Measurements from ENCODE around the gene SLC35G4.
"Not testable (repeated sequence)": the region's sequence is repeated elsewhere in the genome, so short reads cannot be mapped to it uniquely, and the experiment has no call there.

Gene SLC35G4

DNA sequence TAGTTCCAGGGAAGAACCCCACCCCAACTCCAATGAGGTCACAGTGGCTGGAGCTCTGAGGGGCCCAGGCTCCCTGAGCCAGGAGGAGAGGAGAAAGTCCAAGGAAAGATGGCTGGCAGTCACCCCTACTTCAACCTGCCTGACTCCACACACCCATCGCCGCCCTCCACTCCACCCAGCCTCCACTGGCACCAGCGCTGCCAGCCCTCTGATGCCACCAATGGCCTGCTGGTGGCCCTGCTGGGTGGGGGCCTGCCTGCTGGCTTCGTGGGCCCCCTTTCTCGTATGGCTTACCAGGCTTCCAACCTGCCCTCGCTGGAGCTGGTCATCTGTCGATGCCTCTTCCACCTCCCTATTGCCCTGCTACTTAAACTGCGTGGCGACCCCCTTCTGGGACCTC, at the start of gene SLC35G4:
TSS of gene SLC35G4 (plus strand) at position 109 of the 400 bp plus-strand sequence. CDS start at position 109, 0 bp downstream.
- DNase-seq (ENCODE audit: low read depth in 2 of 2): not testable (repeated sequence)

- no peak for DNase-seq (ENCODE audit: low read depth in 2 of 2)
These were observed 48.1 kb upstream of the SLC35G4 start for GRCh38 chr18:11561293-11561692.

GRCh38 chr18:11565716-11566115, 43.7 kb upstream of the SLC35G4 start:
- no peak for DNase-seq (ENCODE audit: low read depth in 2 of 2)

DNA sequence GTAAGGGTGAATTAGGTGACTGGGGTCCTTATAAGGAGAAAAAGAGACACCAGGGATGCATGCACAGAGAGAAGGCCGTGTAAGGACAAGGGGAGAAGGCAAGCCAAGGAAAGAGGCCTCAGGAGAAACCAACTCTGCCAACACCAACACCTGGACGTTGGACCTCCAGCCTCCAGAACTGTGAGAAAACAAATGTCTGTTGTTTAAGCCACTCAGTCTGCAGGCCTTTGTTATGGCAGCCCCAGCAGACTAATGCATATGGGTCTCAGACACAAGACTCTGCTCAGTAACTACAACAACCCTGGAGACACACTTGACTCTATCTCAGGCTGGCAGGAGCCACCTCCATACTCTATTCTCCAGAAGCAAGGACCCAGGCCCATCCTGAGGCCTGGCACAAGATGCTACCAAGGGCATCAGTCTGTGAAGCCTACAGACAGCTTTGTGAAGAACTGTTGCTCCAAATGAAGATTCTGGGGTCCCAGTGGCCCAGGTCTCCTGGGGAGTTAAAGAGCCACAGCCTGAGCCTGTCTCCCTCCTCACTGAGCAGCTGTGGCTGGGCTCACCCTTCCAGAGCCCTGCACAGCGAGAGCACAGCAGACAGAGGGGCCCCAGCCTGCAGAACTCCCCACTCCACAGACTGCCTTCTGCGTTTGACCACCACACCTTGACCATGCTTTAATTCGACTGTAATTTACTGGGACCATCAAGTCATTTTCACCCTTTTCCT, 43.0 kb upstream of the SLC35G4 start:
- DNase-seq (ENCODE audit: low read depth in 2 of 2): no peak

DNA sequence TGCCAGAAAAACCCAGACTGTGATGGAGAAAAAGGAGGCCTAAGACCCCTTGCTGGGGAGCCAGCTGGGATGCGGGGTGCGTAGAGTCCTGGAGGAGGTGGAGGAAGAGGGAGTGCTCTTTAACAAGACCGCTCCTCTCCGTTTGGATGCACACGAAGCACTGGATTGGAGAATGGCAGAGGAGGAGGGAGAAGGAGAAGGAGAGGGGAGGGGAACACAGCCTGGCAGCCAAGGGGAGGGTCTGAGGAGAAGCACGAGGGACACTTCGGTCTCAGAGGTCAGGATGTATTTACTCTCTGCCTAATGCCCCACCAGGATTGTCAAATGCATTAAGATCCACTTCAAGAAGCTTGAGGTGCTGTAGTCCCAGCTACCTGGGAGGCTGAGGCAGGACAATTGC, 42.0 kb upstream of the SLC35G4 start:
- DNase-seq (ENCODE audit: low read depth in 2 of 2): no peak

DNA sequence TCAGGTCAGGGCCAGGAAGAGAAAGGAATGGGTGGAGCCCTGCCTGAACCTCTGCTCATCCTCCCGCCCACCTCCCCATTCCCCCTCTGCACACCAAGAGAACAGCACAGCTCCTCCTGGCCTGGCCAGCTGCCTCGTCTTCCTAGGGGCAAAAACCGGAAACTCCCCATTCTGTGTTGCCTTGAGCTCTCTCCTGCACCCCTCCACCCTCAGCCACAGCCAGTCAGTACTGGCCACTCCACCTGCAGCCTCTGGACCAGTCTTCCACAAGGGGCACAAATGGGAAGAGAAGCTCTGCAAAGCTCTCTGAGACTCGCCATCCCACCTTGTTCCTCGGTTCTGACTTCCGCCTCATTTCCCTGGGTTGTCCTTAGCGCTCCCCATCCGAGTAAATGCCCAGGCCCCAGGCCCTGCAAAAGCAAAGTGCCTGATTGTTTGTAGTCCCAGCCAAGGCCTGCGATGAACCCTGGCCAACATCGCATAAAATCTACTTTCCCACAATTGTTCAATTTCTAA, 39.3 kb upstream of the SLC35G4 start:
- no peak for DNase-seq (ENCODE audit: low read depth in 2 of 2)

GRCh38 chr18:11570769-11571412, 38.5 kb upstream of the SLC35G4 start:
- DNase-seq (ENCODE audit: low read depth in 2 of 2): no peak

GRCh38 chr18:11572201-11572600, 37.2 kb upstream of the SLC35G4 start:
- no peak for DNase-seq (ENCODE audit: low read depth in 2 of 2)

- DNase-seq (ENCODE audit: low read depth in 2 of 2): no peak
These were observed 34.9 kb upstream of the SLC35G4 start for GRCh38 chr18:11574545-11574944.

DNA sequence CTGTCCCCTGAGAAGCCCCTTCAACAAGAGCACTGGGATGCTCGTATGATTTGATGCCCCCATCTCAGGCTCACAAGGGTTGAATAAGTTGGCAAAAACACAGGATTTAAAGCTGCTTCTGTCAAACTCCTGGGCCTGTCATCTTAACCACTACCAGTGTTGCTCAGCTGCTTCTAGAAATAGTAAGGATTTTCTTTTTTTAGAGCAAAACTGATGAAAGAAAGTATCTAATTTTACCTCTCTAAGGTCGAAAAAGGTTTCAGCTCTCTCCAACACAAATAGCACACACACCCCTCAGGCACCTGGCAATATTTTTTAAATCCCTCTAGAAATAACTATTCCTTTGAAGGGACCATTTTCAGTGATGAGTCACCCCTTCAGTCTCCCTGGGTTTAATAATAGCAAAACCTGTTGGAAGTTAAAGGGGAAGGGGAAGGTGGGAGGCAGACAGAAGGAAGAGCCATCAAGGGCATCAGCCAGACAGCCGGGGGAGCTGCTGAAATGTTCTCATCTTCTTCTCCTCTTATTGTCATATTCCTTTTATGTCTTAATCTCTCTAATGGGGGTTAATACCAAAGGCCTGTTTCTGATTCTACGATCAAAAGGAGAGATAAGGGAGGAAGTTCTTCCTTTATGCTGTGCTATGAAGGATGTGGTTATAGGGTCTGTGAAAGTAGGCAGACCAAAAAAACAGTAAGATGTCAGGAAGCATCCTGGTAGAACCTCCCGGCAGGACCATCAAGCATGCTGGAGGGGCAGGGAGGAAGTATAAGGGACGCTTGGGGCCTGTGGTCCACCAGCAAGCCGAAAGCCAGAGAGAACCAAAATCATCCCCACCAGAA, 31.9 kb upstream of the SLC35G4 start:
- DNase-seq (ENCODE audit: low read depth in 2 of 2): no peak

DNA sequence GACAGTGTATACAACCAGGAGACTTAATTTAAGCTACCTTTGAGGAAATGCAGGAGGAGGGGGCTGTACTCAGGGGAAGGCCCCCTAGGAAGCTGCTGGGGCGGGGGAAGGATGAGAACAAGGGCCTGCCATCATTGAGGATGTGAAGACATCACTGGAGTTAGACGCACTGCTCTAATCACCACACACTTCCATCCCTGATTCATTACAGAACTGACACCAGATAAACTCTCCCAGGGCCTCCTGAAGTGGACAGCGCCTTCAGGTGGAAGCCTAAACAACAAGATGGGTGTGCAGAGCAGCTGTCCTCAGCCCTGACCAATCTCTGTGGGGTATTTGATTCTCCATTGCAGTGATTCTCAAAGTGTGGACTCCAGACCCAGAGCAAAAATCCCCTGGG, 30.6 kb upstream of the SLC35G4 start:
- DNase-seq (ENCODE audit: low read depth in 2 of 2): no peak

GRCh38 chr18:11579916-11580315, 29.5 kb upstream of the SLC35G4 start:
- no peak for DNase-seq (ENCODE audit: low read depth in 2 of 2)

DNA sequence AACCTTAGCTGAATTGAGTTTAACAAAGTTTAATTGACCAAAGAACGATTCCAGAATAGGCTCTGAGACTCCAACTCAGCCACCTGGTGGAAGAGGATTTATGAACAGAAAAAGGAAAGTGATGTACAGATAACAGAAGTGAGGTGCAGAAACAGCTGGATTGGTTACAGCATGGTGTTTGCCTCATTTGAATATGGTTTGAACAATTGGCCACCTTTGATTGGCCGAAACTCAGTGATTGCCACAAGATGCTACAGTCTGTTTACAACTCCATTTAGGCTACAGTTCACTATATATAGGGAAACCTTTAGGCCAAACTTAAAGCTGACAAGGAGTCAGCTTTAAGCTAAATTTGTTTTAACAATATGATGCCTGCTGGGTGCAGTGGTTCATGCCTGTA, 28.1 kb upstream of the SLC35G4 start:
- DNase-seq (ENCODE audit: low read depth in 2 of 2): no peak

GRCh38 chr18:11585596-11585995, 23.8 kb upstream of the SLC35G4 start:
- DNase-seq (ENCODE audit: low read depth in 2 of 2): no peak

DNA sequence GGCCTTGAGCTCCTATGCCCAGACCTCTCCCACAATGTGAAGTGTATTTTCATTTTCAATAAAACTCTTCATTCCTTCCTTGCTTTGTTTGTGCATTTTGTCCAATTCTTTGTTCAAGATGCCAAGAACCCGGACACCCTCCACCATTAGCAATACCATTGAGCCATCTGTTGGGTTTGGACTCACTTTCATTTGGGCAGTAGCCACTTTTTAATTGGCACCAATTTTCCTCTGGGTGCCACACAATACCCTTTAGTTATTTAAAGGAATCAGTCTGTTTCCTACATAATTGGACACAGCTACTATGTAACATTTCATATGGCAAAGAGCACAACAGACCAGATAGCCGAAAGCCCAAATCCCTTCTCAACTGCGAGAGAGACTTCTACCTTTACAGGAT, 22.5 kb upstream of the SLC35G4 start:
- no peak for DNase-seq (ENCODE audit: low read depth in 2 of 2)

DNA sequence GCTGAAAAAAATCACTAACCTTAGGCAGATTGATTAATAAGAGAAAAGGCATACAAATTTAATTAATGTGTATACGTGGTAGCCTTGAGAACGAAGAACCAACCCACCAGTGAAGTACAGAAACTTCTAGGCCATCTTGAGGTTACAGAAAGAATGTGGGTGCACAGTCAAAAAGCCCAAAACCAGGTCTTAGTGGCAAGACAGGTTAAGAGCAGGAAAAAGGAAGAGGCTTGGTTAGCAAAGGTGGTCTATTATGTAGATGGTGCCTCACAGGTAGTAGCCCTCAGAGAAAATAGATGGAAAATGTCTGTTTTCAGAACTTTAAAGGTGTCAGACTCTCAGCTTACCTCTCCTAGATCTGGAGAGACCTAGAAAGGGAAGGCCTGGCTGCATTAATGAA, 22.0 kb upstream of the SLC35G4 start:
- DNase-seq (ENCODE audit: low read depth in 2 of 2): no peak

GRCh38 chr18:11587846-11588245, 21.6 kb upstream of the SLC35G4 start:
- no peak for DNase-seq (ENCODE audit: low read depth in 2 of 2)

DNA sequence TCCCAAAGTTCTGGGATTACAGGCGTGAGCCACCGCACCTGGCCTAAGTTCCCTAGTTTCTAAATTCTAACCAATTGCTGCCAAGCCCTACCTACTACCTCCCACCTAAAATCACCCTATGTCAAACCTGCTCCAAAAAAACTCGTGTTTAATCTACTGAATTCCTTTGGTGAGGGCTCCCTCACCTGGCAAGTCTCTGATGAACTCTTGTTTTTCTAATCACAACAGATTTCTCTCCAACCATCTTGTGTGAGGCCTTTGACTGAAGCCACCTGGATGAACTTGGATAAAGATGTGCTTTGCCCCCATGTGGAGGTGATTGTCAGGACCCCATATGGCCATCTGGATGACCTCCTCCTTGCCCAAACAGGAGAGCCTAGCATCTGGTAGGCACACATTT, 17.4 kb upstream of the SLC35G4 start:
- DNase-seq (ENCODE audit: low read depth in 2 of 2): no peak

DNA sequence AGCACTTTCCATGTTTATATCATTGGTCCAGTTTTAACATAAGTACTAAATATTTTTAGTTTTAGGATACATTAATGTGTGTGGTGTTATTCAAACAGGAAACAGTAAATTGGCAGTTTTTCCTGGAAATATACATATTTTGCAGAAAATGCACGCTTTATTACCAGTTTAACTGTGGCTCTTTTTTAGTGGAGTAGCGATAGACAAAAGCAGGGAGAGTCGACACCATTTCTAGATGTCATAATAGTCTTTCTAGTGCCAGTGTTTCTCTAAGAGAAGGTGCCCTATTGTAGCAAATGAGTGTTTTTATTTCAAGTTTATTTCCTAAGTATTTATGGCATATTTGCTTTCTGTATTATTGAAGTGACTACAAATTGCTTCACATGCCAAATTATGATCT, 9.1 kb upstream of the SLC35G4 start:
- DNase-seq (ENCODE audit: low read depth in 2 of 2): no peak

DNA sequence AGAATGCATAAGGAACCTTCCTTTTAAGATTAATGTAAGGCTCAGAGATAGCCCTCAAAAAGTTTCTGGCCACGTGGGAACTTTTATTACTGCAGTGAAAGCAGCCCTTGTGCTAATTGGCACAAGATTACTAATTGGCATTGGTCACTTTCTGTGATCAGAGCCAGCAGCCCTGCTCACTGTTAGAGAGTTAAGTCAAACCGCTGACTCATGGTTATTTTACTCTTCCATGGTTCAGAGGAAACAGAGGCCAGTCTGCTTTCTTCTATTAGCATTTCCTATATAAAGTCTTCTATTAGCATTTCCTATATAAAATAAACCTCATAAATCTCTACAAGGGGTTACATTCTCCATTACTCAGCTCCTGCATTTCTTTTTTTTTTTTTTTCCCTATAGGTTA, 1.5 kb upstream of the SLC35G4 start:
- DNase-seq (ENCODE audit: low read depth in 2 of 2): no peak

DNA sequence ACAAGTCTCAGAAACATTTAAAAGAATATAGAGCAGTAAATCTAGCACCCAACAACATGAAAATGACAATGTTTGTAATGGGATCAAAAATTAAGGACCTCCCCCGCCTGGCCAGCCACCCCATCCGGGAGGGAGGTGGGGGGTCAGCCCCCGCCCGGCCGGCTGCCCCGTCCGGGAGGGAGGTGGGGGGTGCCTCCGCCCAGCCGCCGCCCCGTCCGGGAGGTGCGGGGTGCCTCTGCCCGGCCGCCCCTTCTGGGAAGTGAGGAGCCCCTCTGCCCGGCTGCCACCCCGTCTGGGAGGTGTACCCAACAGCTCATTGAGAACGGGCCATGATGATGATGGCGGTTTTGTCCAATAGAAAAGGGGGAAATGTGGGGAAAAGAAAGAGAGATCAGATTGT, 778 bp upstream of the SLC35G4 start:
- not testable (repeated sequence) for DNase-seq (ENCODE audit: low read depth in 2 of 2)

GRCh38 chr18:11613073-11613472, 3.7 kb downstream of the SLC35G4 start:
- not testable (repeated sequence) for DNase-seq (ENCODE audit: low read depth in 2 of 2)
